ENCODE results near the gene AP1M2.
A peak's percentile ranks its signal among the peaks of the same experiment; 100 is the strongest.

Gene AP1M2

GRCh38 chr19:10587022-10587838 lies at the start of gene AP1M2:
TSS of gene AP1M2 (minus strand) at chr19:10587312. CDS start at chr19:10587231, 81 bp downstream.
- Mint-ChIP-seq H3K4me1 (ENCODE audit: low read depth) (peaks cover 8% of the 10 kb centered on the region), H3K4me3 (no peak within 1 kb of the TSS), H3K36me3 (peaks cover 3% of the 10 kb centered on the region), H3K27me3 (peaks cover 9% of the 10 kb centered on the region), H3K27ac (no peak within 1 kb of the TSS), H3K9me3 (ENCODE audit: low read depth) (no peaks in the 10 kb centered on the region)

DNA sequence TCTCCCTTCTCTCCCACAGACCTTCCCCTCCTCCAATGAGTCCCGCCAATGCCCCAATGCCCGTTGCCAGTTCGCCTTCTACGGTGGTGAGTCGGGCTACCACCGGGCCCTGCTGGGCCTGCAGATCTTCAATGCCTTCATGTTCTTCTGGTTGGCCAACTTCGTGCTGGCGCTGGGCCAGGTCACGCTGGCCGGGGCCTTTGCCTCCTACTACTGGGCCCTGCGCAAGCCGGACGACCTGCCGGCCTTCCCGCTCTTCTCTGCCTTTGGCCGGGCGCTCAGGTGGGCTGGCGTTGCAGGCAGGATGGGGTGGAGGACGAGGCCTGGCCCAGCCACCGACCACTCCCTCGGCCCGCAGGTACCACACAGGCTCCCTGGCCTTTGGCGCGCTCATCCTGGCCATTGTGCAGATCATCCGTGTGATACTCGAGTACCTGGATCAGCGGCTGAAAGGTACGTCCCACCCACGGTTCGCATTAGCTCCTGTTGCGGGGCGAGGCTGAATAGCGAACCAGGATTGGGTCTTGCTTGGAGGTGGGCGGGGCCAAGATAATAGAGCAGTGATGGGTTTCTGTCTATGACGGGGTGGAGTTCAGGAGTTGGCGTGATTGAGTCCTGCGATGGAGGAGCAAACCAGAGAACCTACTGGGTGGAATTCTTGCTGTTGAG lies 49.3 kb upstream of the AP1M2 start:
- no peak overlapping the region for H3K4me3 Mint-ChIP-seq
- no peaks in the 10 kb centered on the region for H3K9me3 Mint-ChIP-seq (ENCODE audit: low read depth)
- H3K27me3 Mint-ChIP-seq, result no peaks in the 10 kb centered on the region
- peaks cover 3% of the 10 kb centered on the region for H3K36me3 Mint-ChIP-seq
- peaks cover 18% of the 10 kb centered on the region for H3K4me1 Mint-ChIP-seq (ENCODE audit: low read depth)
- H3K27ac Mint-ChIP-seq, result no peak overlapping the region

DNA sequence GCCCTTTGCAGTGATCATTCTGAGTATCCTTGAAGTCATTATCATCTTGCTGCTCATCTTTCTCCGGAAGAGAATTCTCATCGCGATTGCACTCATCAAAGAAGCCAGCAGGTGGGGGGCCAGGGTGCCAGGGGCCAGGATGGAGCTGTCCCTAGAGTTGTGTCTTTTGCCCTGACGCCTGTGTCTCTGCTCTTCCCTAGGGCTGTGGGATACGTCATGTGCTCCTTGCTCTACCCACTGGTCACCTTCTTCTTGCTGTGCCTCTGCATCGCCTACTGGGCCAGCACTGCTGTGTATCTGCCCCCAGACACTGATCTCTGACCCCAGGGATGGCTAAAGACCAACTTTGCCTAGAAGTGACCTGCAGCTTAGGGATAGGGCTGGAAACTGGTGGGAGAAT lies 47.9 kb upstream of the AP1M2 start:
- no peaks in the 10 kb centered on the region for H3K9me3 Mint-ChIP-seq (ENCODE audit: low read depth)
- no peak overlapping the region for H3K4me3 Mint-ChIP-seq
- H3K36me3 Mint-ChIP-seq, result peaks cover 3% of the 10 kb centered on the region
- H3K27me3 Mint-ChIP-seq, result no peaks in the 10 kb centered on the region
- H3K4me1 Mint-ChIP-seq (ENCODE audit: low read depth), result peaks cover 10% of the 10 kb centered on the region
- peak overlapping the region; percentile 28 for H3K27ac Mint-ChIP-seq

DNA sequence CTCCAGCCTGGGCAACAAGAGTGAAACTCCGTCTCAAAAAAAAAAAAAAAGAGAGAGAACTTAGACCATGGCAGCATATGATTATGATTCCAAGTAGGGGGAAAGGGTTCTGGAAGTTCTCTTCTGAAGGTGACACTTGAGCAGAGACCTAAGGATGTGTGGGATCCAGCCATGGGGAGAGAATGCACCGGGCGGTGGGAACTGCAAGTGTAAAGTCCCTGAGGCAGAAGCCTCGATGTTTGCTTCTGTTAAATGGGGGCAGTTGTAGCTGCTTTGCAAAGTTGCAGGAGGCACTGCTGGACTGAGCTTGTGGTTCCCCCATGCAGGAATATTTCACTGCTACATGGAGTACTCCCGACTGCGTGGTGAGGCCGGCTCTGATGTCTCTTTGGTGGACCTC lies 47.3 kb upstream of the AP1M2 start:
- no peaks in the 10 kb centered on the region for H3K9me3 Mint-ChIP-seq (ENCODE audit: low read depth)
- H3K27me3 Mint-ChIP-seq, result no peaks in the 10 kb centered on the region
- H3K4me1 Mint-ChIP-seq (ENCODE audit: low read depth), result peaks cover 10% of the 10 kb centered on the region
- peaks cover 3% of the 10 kb centered on the region for H3K36me3 Mint-ChIP-seq
- H3K4me3 Mint-ChIP-seq, result no peak overlapping the region
- no peak overlapping the region for H3K27ac Mint-ChIP-seq

- H3K27ac Mint-ChIP-seq, result no peak overlapping the region
- H3K27me3 Mint-ChIP-seq, result no peaks in the 10 kb centered on the region
- no peaks in the 10 kb centered on the region for H3K9me3 Mint-ChIP-seq (ENCODE audit: low read depth)
- no peaks in the 10 kb centered on the region for H3K36me3 Mint-ChIP-seq
- H3K4me3 Mint-ChIP-seq, result no peak overlapping the region
- peaks cover 2% of the 10 kb centered on the region for H3K4me1 Mint-ChIP-seq (ENCODE audit: low read depth)
Observed at GRCh38 chr19:10631874-10632273, 44.8 kb upstream of the AP1M2 start.

DNA sequence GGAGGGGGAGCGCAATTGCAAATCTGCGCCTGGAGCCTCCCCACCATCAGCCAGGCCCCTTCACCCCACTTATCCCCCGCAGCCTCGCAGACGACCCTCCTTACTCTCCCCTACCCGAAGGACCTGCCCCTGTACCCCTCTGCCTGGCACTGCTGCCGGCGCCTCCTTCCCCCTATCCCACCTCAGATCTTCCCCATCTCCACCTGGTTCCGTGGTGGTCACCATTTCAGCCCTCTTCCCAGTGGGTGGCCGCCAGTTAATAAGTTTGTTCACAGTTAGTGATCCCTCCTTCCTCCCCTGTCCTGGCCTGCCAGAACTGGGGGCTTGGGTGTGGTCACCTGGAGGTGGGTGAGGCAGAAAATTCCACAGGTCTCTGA lies 38.6 kb upstream of the AP1M2 start:
- Mint-ChIP-seq H3K27ac (peak overlapping the region; percentile 61), H3K4me1 (ENCODE audit: low read depth) (peaks cover 35% of the 10 kb centered on the region), H3K4me3 (no peak overlapping the region), H3K9me3 (ENCODE audit: low read depth) (no peaks in the 10 kb centered on the region), H3K36me3 (no peaks in the 10 kb centered on the region), H3K27me3 (no peaks in the 10 kb centered on the region)

- Mint-ChIP-seq H3K27ac (peak within 1 kb of the TSS; percentile 64), H3K36me3 (no peaks in the 10 kb centered on the region), H3K4me3 (peak within 1 kb of the TSS; percentile 23), H3K27me3 (no peaks in the 10 kb centered on the region), H3K9me3 (ENCODE audit: low read depth) (no peaks in the 10 kb centered on the region), H3K4me1 (ENCODE audit: low read depth) (peaks cover 41% of the 10 kb centered on the region)
Observed at GRCh38 chr19:10625003-10625761, 38.1 kb upstream of the AP1M2 start, which contains the start of gene SLC44A2. TSS of gene SLC44A2 (plus strand) at chr19:10625553. CDS start at chr19:10625634, 81 bp downstream.

DNA sequence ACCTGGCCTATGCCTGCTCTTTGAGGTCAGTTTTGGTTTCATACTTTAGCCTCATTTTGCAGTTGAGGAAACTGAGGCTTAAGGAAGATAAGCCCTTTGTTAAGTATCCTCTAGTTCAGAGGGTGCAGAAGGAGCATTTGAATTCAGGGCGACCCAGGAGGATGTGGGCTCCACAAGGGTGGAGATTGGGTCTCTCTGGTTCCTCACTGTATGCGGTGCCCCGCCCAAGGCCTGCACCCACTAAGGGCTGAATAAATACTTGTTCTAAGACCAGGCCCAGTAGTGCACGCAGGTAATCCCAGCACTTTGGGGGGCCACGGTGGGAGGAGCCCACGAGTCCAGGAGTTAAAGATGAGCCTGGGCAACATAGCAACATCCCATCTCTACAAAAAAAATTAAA lies 37.5 kb upstream of the AP1M2 start:
- H3K4me1 Mint-ChIP-seq (ENCODE audit: low read depth), result peaks cover 46% of the 10 kb centered on the region
- no peaks in the 10 kb centered on the region for H3K9me3 Mint-ChIP-seq (ENCODE audit: low read depth)
- H3K36me3 Mint-ChIP-seq, result no peaks in the 10 kb centered on the region
- H3K4me3 Mint-ChIP-seq, result peak overlapping the region; percentile 23
- H3K27ac Mint-ChIP-seq, result peak overlapping the region; percentile 64
- no peaks in the 10 kb centered on the region for H3K27me3 Mint-ChIP-seq

- Mint-ChIP-seq H3K9me3 (ENCODE audit: low read depth) (no peaks in the 10 kb centered on the region), H3K27ac (peak overlapping the region; percentile 84), H3K27me3 (no peaks in the 10 kb centered on the region), H3K36me3 (peaks cover 3% of the 10 kb centered on the region), H3K4me3 (no peak overlapping the region), H3K4me1 (ENCODE audit: low read depth) (peaks cover 53% of the 10 kb centered on the region)
Observed at GRCh38 chr19:10621966-10622365, 34.9 kb upstream of the AP1M2 start.

GRCh38 chr19:10620786-10621185 lies 33.7 kb upstream of the AP1M2 start:
- Mint-ChIP-seq H3K4me1 (ENCODE audit: low read depth) (peaks cover 54% of the 10 kb centered on the region), H3K4me3 (no peak overlapping the region), H3K27ac (peak overlapping the region; percentile 81), H3K27me3 (no peaks in the 10 kb centered on the region), H3K36me3 (peaks cover 3% of the 10 kb centered on the region), H3K9me3 (ENCODE audit: low read depth) (no peaks in the 10 kb centered on the region)

DNA sequence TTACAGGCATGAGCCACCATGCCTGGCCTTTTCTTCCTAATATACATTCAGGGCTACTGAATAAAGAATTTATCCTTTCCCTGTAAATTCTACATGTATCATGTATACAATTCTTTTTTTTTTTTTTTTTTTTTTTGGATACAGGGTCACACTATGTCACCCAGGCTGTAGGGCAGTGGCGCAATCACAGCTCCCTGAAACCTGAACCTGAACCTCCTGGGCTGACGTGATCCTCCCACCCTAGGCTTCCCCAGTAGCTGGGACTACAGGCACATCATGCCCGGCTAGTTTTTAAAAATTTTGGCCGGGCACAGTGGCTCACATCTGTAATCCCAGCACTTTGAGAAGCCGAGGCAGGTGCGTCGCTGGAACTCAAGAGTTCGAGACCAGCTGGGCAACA lies 31.7 kb upstream of the AP1M2 start:
- peaks cover 51% of the 10 kb centered on the region for H3K4me1 Mint-ChIP-seq (ENCODE audit: low read depth)
- H3K36me3 Mint-ChIP-seq, result peaks cover 3% of the 10 kb centered on the region
- H3K27ac Mint-ChIP-seq, result no peak overlapping the region

GRCh38 chr19:10617409-10618121 lies 30.5 kb upstream of the AP1M2 start:
- Mint-ChIP-seq H3K4me3 (no peak overlapping the region), H3K27ac (peak overlapping the region; percentile 79), H3K9me3 (ENCODE audit: low read depth) (no peaks in the 10 kb centered on the region), H3K27me3 (no peaks in the 10 kb centered on the region), H3K36me3 (peaks cover 3% of the 10 kb centered on the region), H3K4me1 (ENCODE audit: low read depth) (peaks cover 53% of the 10 kb centered on the region)

More for the DNA sequence above, 31.7 kb upstream of the AP1M2 start:
- Mint-ChIP-seq H3K9me3 (ENCODE audit: low read depth) (no peaks in the 10 kb centered on the region), H3K27me3 (no peaks in the 10 kb centered on the region), H3K4me3 (no peak overlapping the region)

GRCh38 chr19:10615429-10616023 lies 28.4 kb upstream of the AP1M2 start:
- Mint-ChIP-seq H3K9me3 (ENCODE audit: low read depth) (no peaks in the 10 kb centered on the region), H3K4me3 (no peak overlapping the region), H3K27ac (peak overlapping the region; percentile 70), H3K4me1 (ENCODE audit: low read depth) (peaks cover 48% of the 10 kb centered on the region), H3K27me3 (no peaks in the 10 kb centered on the region), H3K36me3 (peaks cover 3% of the 10 kb centered on the region)

- Mint-ChIP-seq H3K36me3 (peaks cover under 1% of the 10 kb centered on the region), H3K4me3 (no peak overlapping the region), H3K27me3 (no peaks in the 10 kb centered on the region), H3K4me1 (ENCODE audit: low read depth) (peaks cover 39% of the 10 kb centered on the region), H3K9me3 (ENCODE audit: low read depth) (no peaks in the 10 kb centered on the region), H3K27ac (peak overlapping the region; percentile 41)
Observed at GRCh38 chr19:10612499-10613119, 25.5 kb upstream of the AP1M2 start.

Measured in activated naive CD8-positive, alpha-beta T cell (primary cell).